ENCODE results near the gene SLC15A5. TPM values are rescaled to one million over a fixed set of nuclear protein-coding genes. Genes with fewer than 3 reads are reported as not detected.

The SLC15A5 gene
- total RNA-seq, 4 donors from 2014 or later = not detected

- DNase-seq = no peak
- no peaks in the 10 kb centered on the region for H3K27me3 ChIP-seq
- TF ChIP-seq CTCF (IDR thresholded peaks at IDR 0.05) (no peak), POLR2A (IDR thresholded peaks at IDR 0.05) (no peak)
- H3K36me3 ChIP-seq = no peaks in the 10 kb centered on the region
- H3K9me3 ChIP-seq = no peaks in the 10 kb centered on the region
- no peak overlapping the region for H3K4me3 ChIP-seq
- no peak overlapping the region for H3K27ac ChIP-seq
- no peaks in the 10 kb centered on the region for H3K4me1 ChIP-seq
Measured at GRCh38 chr12:16225692-16226091, 51.8 kb downstream of the SLC15A5 start.

- H3K4me1 ChIP-seq = no peaks in the 10 kb centered on the region
- DNase-seq = no peak
- H3K36me3 ChIP-seq = no peaks in the 10 kb centered on the region
- H3K9me3 ChIP-seq = no peaks in the 10 kb centered on the region
- H3K27me3 ChIP-seq = no peaks in the 10 kb centered on the region
- no peak for TF ChIP-seq POLR2A (IDR thresholded peaks at IDR 0.05)
- no peak for TF ChIP-seq CTCF (IDR thresholded peaks at IDR 0.05)
- no peak overlapping the region for H3K4me3 ChIP-seq
- no peak overlapping the region for H3K27ac ChIP-seq
Measured at GRCh38 chr12:16224196-16224595, 53.3 kb downstream of the SLC15A5 start.

- no peak for DNase-seq
- Histone ChIP-seq H3K9me3 (no peaks in the 10 kb centered on the region), H3K4me1 (no peaks in the 10 kb centered on the region), H3K4me3 (no peak overlapping the region), H3K36me3 (no peaks in the 10 kb centered on the region), H3K27me3 (no peaks in the 10 kb centered on the region), H3K27ac (no peak overlapping the region)
- TF ChIP-seq CTCF (IDR thresholded peaks at IDR 0.05) (no peak), POLR2A (IDR thresholded peaks at IDR 0.05) (no peak)
Measured at GRCh38 chr12:16221776-16222175, 55.7 kb downstream of the SLC15A5 start.

GRCh38 chr12:16220120-16220519 is 57.4 kb downstream of the SLC15A5 start:
- Histone ChIP-seq H3K27me3 (no peaks in the 10 kb centered on the region), H3K27ac (no peak overlapping the region), H3K9me3 (no peaks in the 10 kb centered on the region), H3K4me3 (no peak overlapping the region), H3K4me1 (no peaks in the 10 kb centered on the region), H3K36me3 (no peaks in the 10 kb centered on the region)
- DNase-seq = no peak
- TF ChIP-seq CTCF (IDR thresholded peaks at IDR 0.05) = no peak
- TF ChIP-seq POLR2A (IDR thresholded peaks at IDR 0.05) = no peak

GRCh38 chr12:16218934-16219751 is 58.3 kb downstream of the SLC15A5 start:
- TF ChIP-seq CTCF (IDR thresholded peaks at IDR 0.05) (no peak), POLR2A (IDR thresholded peaks at IDR 0.05) (no peak)
- DNase-seq = no peak
- no peaks in the 10 kb centered on the region for H3K36me3 ChIP-seq
- no peaks in the 10 kb centered on the region for H3K9me3 ChIP-seq
- no peak overlapping the region for H3K4me3 ChIP-seq
- no peaks in the 10 kb centered on the region for H3K4me1 ChIP-seq
- no peak overlapping the region for H3K27ac ChIP-seq
- no peaks in the 10 kb centered on the region for H3K27me3 ChIP-seq

Data from Peyer's patch (tissue), 4 donors.